Thyroid gland (tissue), 4 donors: ENCODE measurements around the gene PATE2. TPM values are rescaled to one million over a fixed set of nuclear protein-coding genes. Genes with fewer than 3 reads are reported as not detected.

Experiments used
- DNase-seq, 2 donors: peaks; one replicate each; pipeline ENCODE4 v3.0.0-alpha.2; 2019
- H3K27ac ChIP-seq, 3 donors: fragments of 200-600 bp; sonication (generic); 1 replicate in 2 of 3; 2 replicates in 1 of 3; pipeline ENCODE4 v1.5.1; 2016 to 2019; ENCODE audit warnings: mild to moderate bottlenecking in 1 of 3, moderate library complexity in 1 of 3
- H3K27me3 ChIP-seq: fragments of 200-600 bp; sonication (generic); one replicate; pipeline ENCODE4 v1.5.1; 2019
- H3K36me3 ChIP-seq, 2 donors: fragments of 200-600 bp; sonication (generic); one replicate each; pipeline ENCODE4 v1.5.1; 2016 to 2019
- H3K4me1 ChIP-seq, 2 donors: fragments of 200-600 bp; sonication (generic); one replicate each; pipeline ENCODE4 v1.5.1; 2017 to 2019
- H3K4me3 ChIP-seq, 3 donors: fragments of 200-600 bp; sonication (generic); replicated peaks in 1 of 3; 1 replicate in 2 of 3; 2 replicates in 1 of 3; pipeline ENCODE4 v1.5.1; 2016; ENCODE audit warnings: mild to moderate bottlenecking in 1 of 3
- H3K9me3 ChIP-seq: fragments of 200-600 bp; sonication (generic); one replicate; pipeline ENCODE4 v1.5.1; 2017
- POLR2A ChIP-seq, 2 donors: fragments of 450-650 bp; IDR thresholded peaks; one replicate each; pipeline ENCODE4 v1.6.1; 2017; ENCODE audit warnings: antibody characterized with exemption in 2 of 2, mild to moderate bottlenecking in 2 of 2, moderate library complexity in 1 of 2
- WGBS, 2 donors: methylation state at CpG; one replicate each; pipeline ENCODE4 v1.1.5; 2017; 5-methylcytosine and 5-hydroxymethylcytosine counted together
- intact Hi-C: fragments of 100-400 bp; cut with DNase I; formaldehyde crosslinking; loops from one replicate; pipeline ENCODE4 v1.15.1; 2023
- total RNA-seq, 4 donors: library from RNA; depleted of rRNA; stranded (reverse); fragments of >200 nt; gene quantifications; one replicate each; pipeline ENCODE4 v1.2.3, GENCODE V29; 2016
- TF ChIP-seq, protein P1 (sequence below), 6 experiments: fragments of 200-600 bp in 3 of 6; fragments of 450-650 bp in 3 of 6; sonication (generic) in 3 of 6; IDR thresholded peaks; one replicate each; pipeline ENCODE4 v1.5.1; 2016 to 2019; ENCODE audit warnings: antibody characterized with exemption in 6 of 6, mild to moderate bottlenecking in 2 of 6, inconsistent platforms in 1 of 6, moderate library complexity in 1 of 6

Gene PATE2
- total RNA-seq, 4 donors from 2014 or later = not detected

DNA sequence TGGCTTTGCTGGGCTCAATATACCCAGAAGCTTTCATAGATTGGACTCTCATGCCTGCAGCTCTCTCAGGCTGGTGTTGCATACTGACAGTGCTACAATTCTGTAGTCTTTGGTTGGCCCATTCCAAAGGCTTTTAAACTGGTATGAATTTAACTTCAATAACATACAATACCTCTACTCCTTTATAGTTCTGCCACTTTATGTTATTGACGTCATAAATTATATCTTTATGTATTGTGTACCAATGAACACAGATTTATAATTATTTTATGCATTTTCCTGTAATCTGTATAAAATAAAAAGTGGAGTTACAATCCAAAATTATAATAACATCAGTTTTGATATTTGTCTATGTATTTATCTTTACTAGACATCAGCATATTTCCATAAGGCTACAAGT lies 16.2 kb downstream of the PATE2 start:
- Histone ChIP-seq H3K36me3 (no peaks in the 10 kb centered on the region), H3K27me3 (no peaks in the 10 kb centered on the region), H3K4me1 (peaks cover 12 to 14% of the 10 kb centered on the region in 2 donors), H3K27ac (no peak overlapping the region), H3K4me3 (no peak overlapping the region), H3K9me3 (no peaks in the 10 kb centered on the region)
- TF ChIP-seq POLR2A (IDR thresholded peaks at IDR 0.05) = no peak
- TF ChIP-seq, protein P1, sequence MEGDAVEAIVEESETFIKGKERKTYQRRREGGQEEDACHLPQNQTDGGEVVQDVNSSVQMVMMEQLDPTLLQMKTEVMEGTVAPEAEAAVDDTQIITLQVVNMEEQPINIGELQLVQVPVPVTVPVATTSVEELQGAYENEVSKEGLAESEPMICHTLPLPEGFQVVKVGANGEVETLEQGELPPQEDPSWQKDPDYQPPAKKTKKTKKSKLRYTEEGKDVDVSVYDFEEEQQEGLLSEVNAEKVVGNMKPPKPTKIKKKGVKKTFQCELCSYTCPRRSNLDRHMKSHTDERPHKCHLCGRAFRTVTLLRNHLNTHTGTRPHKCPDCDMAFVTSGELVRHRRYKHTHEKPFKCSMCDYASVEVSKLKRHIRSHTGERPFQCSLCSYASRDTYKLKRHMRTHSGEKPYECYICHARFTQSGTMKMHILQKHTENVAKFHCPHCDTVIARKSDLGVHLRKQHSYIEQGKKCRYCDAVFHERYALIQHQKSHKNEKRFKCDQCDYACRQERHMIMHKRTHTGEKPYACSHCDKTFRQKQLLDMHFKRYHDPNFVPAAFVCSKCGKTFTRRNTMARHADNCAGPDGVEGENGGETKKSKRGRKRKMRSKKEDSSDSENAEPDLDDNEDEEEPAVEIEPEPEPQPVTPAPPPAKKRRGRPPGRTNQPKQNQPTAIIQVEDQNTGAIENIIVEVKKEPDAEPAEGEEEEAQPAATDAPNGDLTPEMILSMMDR (IDR thresholded peaks at IDR 0.05) = no peak
- 89 to 93% methylated on average over 1 of the region's 1 CpG for WGBS, 2 donors
- intact Hi-C loops = no loop called here
- no peak for DNase-seq

DNA sequence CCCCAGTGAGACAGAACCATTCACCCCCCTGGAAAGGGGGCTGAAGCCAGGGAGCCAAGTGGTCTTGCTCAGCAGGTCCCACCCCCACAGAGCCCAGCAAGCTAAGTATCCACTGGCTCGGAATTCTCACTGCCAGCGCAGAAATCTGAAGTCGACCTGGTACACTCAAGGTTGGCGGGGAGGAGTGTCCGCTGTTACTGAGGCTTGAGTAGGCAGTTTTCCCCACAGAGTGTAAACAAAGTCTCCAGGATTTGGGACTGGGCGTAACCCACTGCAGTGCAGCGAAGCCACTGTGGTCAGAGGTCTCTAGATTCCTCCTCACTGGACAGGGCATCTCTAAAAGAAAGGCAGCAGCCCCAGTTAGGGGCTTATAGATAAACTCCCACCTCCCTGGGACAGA lies 22.6 kb downstream of the PATE2 start:
- intact Hi-C loops = no loop called here
- peak in 1 of 2 donors; percentile 53 for DNase-seq

DNA sequence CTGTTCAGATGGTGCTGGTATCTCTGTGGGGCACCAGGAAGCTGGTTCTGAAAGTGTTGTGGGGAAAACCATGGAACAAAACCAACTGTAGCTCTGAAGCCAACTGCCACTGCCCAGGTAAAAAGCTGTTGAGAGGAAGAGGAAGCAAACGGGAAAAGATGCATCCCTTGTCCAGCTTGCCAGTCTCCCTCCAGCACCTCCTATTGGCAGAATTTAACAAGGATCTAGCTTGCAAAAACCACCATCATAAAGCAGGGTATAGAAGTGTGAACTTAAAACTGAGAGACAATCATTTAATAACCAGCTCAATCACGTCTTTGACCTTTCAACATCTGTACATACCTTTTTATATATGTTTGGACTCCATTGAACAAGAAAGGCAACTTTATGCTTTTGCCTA lies 28.0 kb downstream of the PATE2 start:
- TF ChIP-seq POLR2A (IDR thresholded peaks at IDR 0.05) = no peak
- TF ChIP-seq, protein P1 (IDR thresholded peaks at IDR 0.05) = no peak
- no peak for DNase-seq
- WGBS, 2 donors = 59 to 65% methylated on average over 2 of the region's 2 CpGs
- no peaks in the 10 kb centered on the region for H3K9me3 ChIP-seq
- H3K4me3 ChIP-seq = no peak overlapping the region
- no peak overlapping the region for H3K27ac ChIP-seq
- no peaks in the 10 kb centered on the region for H3K4me1 ChIP-seq
- no peaks in the 10 kb centered on the region for H3K36me3 ChIP-seq
- no peaks in the 10 kb centered on the region for H3K27me3 ChIP-seq
- intact Hi-C loops = no loop called here

More for the DNA sequence above, 22.6 kb downstream of the PATE2 start:
- peaks cover 0 to 3% of the 10 kb centered on the region in 2 donors for H3K4me1 ChIP-seq
- TF ChIP-seq POLR2A (IDR thresholded peaks at IDR 0.05) = no peak
- TF ChIP-seq, protein P1 (IDR thresholded peaks at IDR 0.05) = no peak
- H3K4me3 ChIP-seq = no peak overlapping the region
- no peaks in the 10 kb centered on the region for H3K27me3 ChIP-seq
- WGBS, 2 donors = 50 to 66% methylated on average over 5 to 7 of the region's 7 CpGs
- H3K27ac ChIP-seq = no peak overlapping the region
- H3K9me3 ChIP-seq = no peaks in the 10 kb centered on the region
- no peaks in the 10 kb centered on the region for H3K36me3 ChIP-seq

DNA sequence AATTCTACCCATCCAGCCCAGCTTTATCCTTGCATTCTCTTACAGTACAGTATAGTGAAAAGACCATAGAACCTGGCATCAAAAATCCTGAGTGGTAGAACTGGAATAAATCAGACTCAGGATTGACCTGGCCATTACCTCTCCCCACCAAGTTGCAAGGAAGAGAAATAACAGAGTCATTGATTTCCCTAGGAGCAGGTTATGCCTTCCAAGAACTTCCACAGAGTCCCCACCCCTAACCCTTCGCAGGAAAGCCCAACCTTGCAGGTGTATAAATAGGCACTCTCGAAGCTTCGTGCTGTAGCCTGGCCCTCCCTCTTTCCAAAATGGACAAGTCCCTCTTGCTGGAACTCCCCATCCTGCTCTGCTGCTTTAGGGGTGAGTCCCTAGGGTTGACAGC lies 32.6 kb downstream of the PATE2 start, which contains the start of gene PATE1:
Gene PATE1 (plus strand): TSS at position 301 of the 400 bp plus-strand sequence. CDS start 26 bp downstream, at position 327.
- Histone ChIP-seq H3K4me1 (no peaks in the 10 kb centered on the region), H3K36me3 (no peaks in the 10 kb centered on the region), H3K27me3 (no peaks in the 10 kb centered on the region), H3K27ac (no peak within 1 kb of the TSS), H3K9me3 (no peaks in the 10 kb centered on the region), H3K4me3 (no peak within 1 kb of the TSS)
- DNase-seq = no peak
- WGBS, 2 donors = 83 to 98% methylated on average over 3 of the region's 3 CpGs
- TF ChIP-seq POLR2A (IDR thresholded peaks at IDR 0.05) = no peak
- TF ChIP-seq, protein P1 (IDR thresholded peaks at IDR 0.05) = no peak
- intact Hi-C loops = no loop called here

DNA sequence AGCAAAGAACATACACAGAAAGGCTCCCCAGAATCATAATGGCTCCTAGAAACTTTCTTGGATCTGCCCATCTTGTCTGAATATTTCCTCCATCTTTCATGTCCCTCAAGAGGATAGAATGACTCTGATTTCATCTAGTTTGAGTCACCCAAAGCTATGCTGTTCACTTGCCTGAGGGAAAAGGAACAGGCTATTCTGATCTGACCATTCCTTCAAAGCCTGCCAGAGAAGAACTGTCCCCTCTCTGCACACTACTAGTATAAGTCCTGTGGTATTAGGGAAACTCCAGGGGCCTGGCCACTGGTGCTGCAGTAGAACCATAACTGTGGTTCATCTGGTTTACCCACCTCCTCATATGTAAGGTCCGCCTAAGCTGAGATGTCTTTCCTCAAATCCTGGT lies 34.9 kb downstream of the PATE2 start:
- Histone ChIP-seq H3K9me3 (no peaks in the 10 kb centered on the region), H3K36me3 (no peaks in the 10 kb centered on the region), H3K27ac (no peak overlapping the region), H3K4me3 (no peak overlapping the region), H3K27me3 (no peaks in the 10 kb centered on the region), H3K4me1 (no peaks in the 10 kb centered on the region)
- intact Hi-C loops = no loop called here
- DNase-seq = no peak
- 87 to 96% methylated on average over 1 of the region's 1 CpG for WGBS, 2 donors
- TF ChIP-seq, protein P1 (IDR thresholded peaks at IDR 0.05) = no peak
- TF ChIP-seq POLR2A (IDR thresholded peaks at IDR 0.05) = no peak
